Neural progenitor cell (in vitro differentiated cells): ENCODE results near the gene HNRNPA1. TPM values are rescaled to one million over a fixed set of nuclear protein-coding genes. Genes with fewer than 3 reads are reported as not detected.
"Not testable (repeated sequence)": the region's sequence is repeated elsewhere in the genome, so short reads cannot be mapped to it uniquely, and the experiment has no call there.

Experiments
- DNase-seq: peaks from one replicate; pipeline ENCODE4 v3.0.0-alpha.2; 2016; ENCODE audit warnings: low spot score
- H2AFZ ChIP-seq: fragments of 200-600 bp; sonication (generic); replicated peaks from 2 replicates; pipeline ENCODE4 v1.6.1; 2016; ENCODE audit warnings: antibody characterized with exemption
- H3F3A ChIP-seq: fragments of 200-600 bp; sonication (generic); 2 replicates; pipeline ENCODE4 v1.6.1; 2016; ENCODE audit warnings: antibody characterized with exemption, low read depth
- H3K27ac ChIP-seq: fragments of 200-600 bp; sonication (generic); 2 replicates; pipeline ENCODE4 v1.5.1; 2016; ENCODE audit warnings: mild to moderate bottlenecking
- H3K27me3 ChIP-seq: fragments of 200-600 bp; sonication (generic); 2 replicates; pipeline ENCODE4 v1.6.1; 2016; ENCODE audit warnings: mild to moderate bottlenecking, moderate library complexity
- H3K36me3 ChIP-seq: fragments of 200-600 bp; sonication (generic); 2 replicates; pipeline ENCODE4 v1.5.1; 2016
- H3K4me1 ChIP-seq: fragments of 200-600 bp; sonication (generic); 2 replicates; pipeline ENCODE4 v1.6.1; 2016; ENCODE audit warnings: mixed run types
- H3K4me2 ChIP-seq: fragments of 200-600 bp; sonication (generic); 2 replicates; pipeline ENCODE4 v1.6.1; 2016
- H3K4me3 ChIP-seq: fragments of 200-600 bp; sonication (generic); 2 replicates; pipeline ENCODE4 v1.5.1; 2016
- H3K79me2 ChIP-seq: fragments of 200-600 bp; sonication (generic); 2 replicates; pipeline ENCODE4 v1.6.1; 2016; ENCODE audit warnings: low read depth
- H3K9ac ChIP-seq: fragments of 200-600 bp; sonication (generic); 2 replicates; pipeline ENCODE4 v1.6.1; 2016
- H3K9me3 ChIP-seq: fragments of 200-600 bp; sonication (generic); 2 replicates; pipeline ENCODE4 v1.5.1; 2016; ENCODE audit warnings: low read depth
- H4K20me1 ChIP-seq: fragments of 200-600 bp; sonication (generic); 2 replicates; pipeline ENCODE4 v1.6.1; 2016; ENCODE audit warnings: low read depth
- H3K27ac Mint-ChIP-seq: 3 replicates; pipeline ENCODE4 v1.8.0; 2021; ENCODE audit warnings: mixed read lengths
- H3K27me3 Mint-ChIP-seq: 2 replicates; pipeline ENCODE4 v1.8.0; 2022; ENCODE audit warnings: low read depth, mild to moderate bottlenecking, inconsistent platforms, moderate library complexity, mixed read lengths; ENCODE audit not compliant: insufficient read depth
- H3K36me3 Mint-ChIP-seq: 3 replicates; pipeline ENCODE4 v1.8.0; 2021; ENCODE audit warnings: mixed read lengths
- H3K4me1 Mint-ChIP-seq: 3 replicates; pipeline ENCODE4 v1.8.0; 2021; ENCODE audit warnings: mixed read lengths
- H3K4me3 Mint-ChIP-seq: 3 replicates; pipeline ENCODE4 v1.8.0; 2021; ENCODE audit warnings: mild to moderate bottlenecking, moderate library complexity, mixed read lengths
- H3K9me3 Mint-ChIP-seq: 3 replicates; pipeline ENCODE4 v1.8.0; 2020; ENCODE audit warnings: mixed read lengths
- EZH2 ChIP-seq: fragments of 200-600 bp; sonication (generic); IDR thresholded peaks from 2 replicates; pipeline ENCODE4 v1.6.1; 2017; ENCODE audit warnings: antibody characterized with exemption, mild to moderate bottlenecking, moderate library complexity
- EZH2phosphoT487 ChIP-seq: fragments of 200-600 bp; sonication (generic); IDR thresholded peaks from 2 replicates; pipeline ENCODE4 v1.6.1; 2017; ENCODE audit warnings: antibody characterized with exemption
- total RNA-seq: library from RNA; depleted of rRNA; stranded (reverse); fragments of >200 nt; gene quantifications from 2 replicates; pipeline ENCODE4 v1.2.3, GENCODE V29; 2015; ENCODE audit warnings: low replicate concordance
- TF ChIP-seq, protein P1 (sequence below): fragments of 200-600 bp; sonication (generic); IDR thresholded peaks from 2 replicates; pipeline ENCODE4 v1.5.1; 2017; ENCODE audit warnings: antibody characterized with exemption, mild to moderate bottlenecking

HNRNPA1 gene
- total RNA-seq, 1 donor from 2014 or later = 2,341 TPM

- TF ChIP-seq EZH2phosphoT487 = no peak
- TF ChIP-seq EZH2 = no peak
- TF ChIP-seq, protein P1, sequence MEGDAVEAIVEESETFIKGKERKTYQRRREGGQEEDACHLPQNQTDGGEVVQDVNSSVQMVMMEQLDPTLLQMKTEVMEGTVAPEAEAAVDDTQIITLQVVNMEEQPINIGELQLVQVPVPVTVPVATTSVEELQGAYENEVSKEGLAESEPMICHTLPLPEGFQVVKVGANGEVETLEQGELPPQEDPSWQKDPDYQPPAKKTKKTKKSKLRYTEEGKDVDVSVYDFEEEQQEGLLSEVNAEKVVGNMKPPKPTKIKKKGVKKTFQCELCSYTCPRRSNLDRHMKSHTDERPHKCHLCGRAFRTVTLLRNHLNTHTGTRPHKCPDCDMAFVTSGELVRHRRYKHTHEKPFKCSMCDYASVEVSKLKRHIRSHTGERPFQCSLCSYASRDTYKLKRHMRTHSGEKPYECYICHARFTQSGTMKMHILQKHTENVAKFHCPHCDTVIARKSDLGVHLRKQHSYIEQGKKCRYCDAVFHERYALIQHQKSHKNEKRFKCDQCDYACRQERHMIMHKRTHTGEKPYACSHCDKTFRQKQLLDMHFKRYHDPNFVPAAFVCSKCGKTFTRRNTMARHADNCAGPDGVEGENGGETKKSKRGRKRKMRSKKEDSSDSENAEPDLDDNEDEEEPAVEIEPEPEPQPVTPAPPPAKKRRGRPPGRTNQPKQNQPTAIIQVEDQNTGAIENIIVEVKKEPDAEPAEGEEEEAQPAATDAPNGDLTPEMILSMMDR = no peak
- Mint-ChIP-seq H3K9me3 (no peaks in the 10 kb centered on the region), H3K4me1 (peaks cover 9% of the 10 kb centered on the region), H3K27ac (no peak overlapping the region), H3K36me3 (no peaks in the 10 kb centered on the region), H3K27me3 (peaks cover 2% of the 10 kb centered on the region), H3K4me3 (peak overlapping the region; percentile 46)
- Histone ChIP-seq H3K9ac (no peak overlapping the region), H2AFZ (peak overlapping the region; percentile 42), H3F3A (peaks cover 1% of the 10 kb centered on the region), H3K9me3 (no peaks in the 10 kb centered on the region), H3K36me3 (no peaks in the 10 kb centered on the region), H3K4me3 (no peak overlapping the region), H3K79me2 (no peaks in the 10 kb centered on the region), H3K27ac (no peak overlapping the region), H3K4me2 (no peak overlapping the region), H4K20me1 (no peaks in the 10 kb centered on the region), H3K4me1 (peaks cover 13% of the 10 kb centered on the region), H3K27me3 (no peaks in the 10 kb centered on the region)
- no peak for DNase-seq
These were observed 26.6 kb downstream of the HNRNPA1 start for GRCh38 chr12:54306925-54307741.

GRCh38 chr12:54311051-54311450, 30.5 kb downstream of the HNRNPA1 start:
- H3K4me1 Mint-ChIP-seq = peaks cover 4% of the 10 kb centered on the region
- H3K4me3 Mint-ChIP-seq = no peak overlapping the region
- Histone ChIP-seq H2AFZ (no peak overlapping the region), H3K4me3 (no peak overlapping the region), H3K4me1 (no peaks in the 10 kb centered on the region), H3K27ac (no peak overlapping the region), H4K20me1 (no peaks in the 10 kb centered on the region), H3K9ac (no peak overlapping the region), H3K79me2 (no peaks in the 10 kb centered on the region), H3K4me2 (no peak overlapping the region), H3K9me3 (no peaks in the 10 kb centered on the region), H3K27me3 (no peaks in the 10 kb centered on the region), H3F3A (no peaks in the 10 kb centered on the region), H3K36me3 (no peaks in the 10 kb centered on the region)
- H3K27ac Mint-ChIP-seq = no peak overlapping the region
- no peak for DNase-seq
- H3K36me3 Mint-ChIP-seq = no peaks in the 10 kb centered on the region
- H3K9me3 Mint-ChIP-seq = no peaks in the 10 kb centered on the region
- TF ChIP-seq EZH2phosphoT487 (no peak), EZH2 (no peak)
- TF ChIP-seq, protein P1 = no peak
- H3K27me3 Mint-ChIP-seq = peaks cover 8% of the 10 kb centered on the region

GRCh38 chr12:54312309-54312708, 31.8 kb downstream of the HNRNPA1 start:
- H3K27ac ChIP-seq, H3K36me3 Mint-ChIP-seq, DNase-seq, H3K4me1 ChIP-seq, H3K4me1 Mint-ChIP-seq, H3K27me3 Mint-ChIP-seq, H2AFZ ChIP-seq, H3K27ac Mint-ChIP-seq, H3K36me3 ChIP-seq, H3F3A ChIP-seq, H4K20me1 ChIP-seq, H3K9me3 ChIP-seq, H3K9me3 Mint-ChIP-seq, H3K79me2 ChIP-seq, H3K4me2 ChIP-seq, H3K27me3 ChIP-seq, H3K4me3 ChIP-seq, H3K9ac ChIP-seq, H3K4me3 Mint-ChIP-seq: not testable (repeated sequence)

- H3K36me3 Mint-ChIP-seq = no peaks in the 10 kb centered on the region
- H3K27me3 ChIP-seq = no peaks in the 10 kb centered on the region
- H3K9ac ChIP-seq = no peak overlapping the region
- H3K27ac Mint-ChIP-seq = no peak overlapping the region
- no peak overlapping the region for H2AFZ ChIP-seq
- H3K79me2 ChIP-seq = peaks cover 14% of the 10 kb centered on the region
- no peaks in the 10 kb centered on the region for H3K9me3 ChIP-seq
- TF ChIP-seq EZH2phosphoT487 (no peak), EZH2 (no peak)
- TF ChIP-seq, protein P1 = no peak
- H3K4me3 Mint-ChIP-seq = no peak overlapping the region
- H3K4me1 ChIP-seq = peaks cover 3% of the 10 kb centered on the region
- no peak overlapping the region for H3K27ac ChIP-seq
- H3K4me2 ChIP-seq = no peak overlapping the region
- H3K4me3 ChIP-seq = no peak overlapping the region
- no peaks in the 10 kb centered on the region for H3K9me3 Mint-ChIP-seq
- no peak for DNase-seq
- H3K27me3 Mint-ChIP-seq = peaks cover 7% of the 10 kb centered on the region
- peaks cover 11% of the 10 kb centered on the region for H3F3A ChIP-seq
- H3K36me3 ChIP-seq = no peaks in the 10 kb centered on the region
- peaks cover 13% of the 10 kb centered on the region for H3K4me1 Mint-ChIP-seq
- H4K20me1 ChIP-seq = no peaks in the 10 kb centered on the region
These were observed 40.8 kb downstream of the HNRNPA1 start for GRCh38 chr12:54321363-54321762.
